GM18870 (cell line): ENCODE measurements around the gene CHAD.
A peak's percentile ranks its signal among the peaks of the same experiment; 100 is the strongest.

Source experiments
- ATAC-seq: cut with Tn5 transposase; IDR thresholded peaks from one replicate; pipeline ENCODE4 v1.9.1; 2021; ENCODE audit warnings: moderate library complexity; ENCODE audit not compliant: unreplicated experiment

The CHAD gene, protein sequence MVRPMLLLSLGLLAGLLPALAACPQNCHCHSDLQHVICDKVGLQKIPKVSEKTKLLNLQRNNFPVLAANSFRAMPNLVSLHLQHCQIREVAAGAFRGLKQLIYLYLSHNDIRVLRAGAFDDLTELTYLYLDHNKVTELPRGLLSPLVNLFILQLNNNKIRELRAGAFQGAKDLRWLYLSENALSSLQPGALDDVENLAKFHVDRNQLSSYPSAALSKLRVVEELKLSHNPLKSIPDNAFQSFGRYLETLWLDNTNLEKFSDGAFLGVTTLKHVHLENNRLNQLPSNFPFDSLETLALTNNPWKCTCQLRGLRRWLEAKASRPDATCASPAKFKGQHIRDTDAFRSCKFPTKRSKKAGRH

DNA sequence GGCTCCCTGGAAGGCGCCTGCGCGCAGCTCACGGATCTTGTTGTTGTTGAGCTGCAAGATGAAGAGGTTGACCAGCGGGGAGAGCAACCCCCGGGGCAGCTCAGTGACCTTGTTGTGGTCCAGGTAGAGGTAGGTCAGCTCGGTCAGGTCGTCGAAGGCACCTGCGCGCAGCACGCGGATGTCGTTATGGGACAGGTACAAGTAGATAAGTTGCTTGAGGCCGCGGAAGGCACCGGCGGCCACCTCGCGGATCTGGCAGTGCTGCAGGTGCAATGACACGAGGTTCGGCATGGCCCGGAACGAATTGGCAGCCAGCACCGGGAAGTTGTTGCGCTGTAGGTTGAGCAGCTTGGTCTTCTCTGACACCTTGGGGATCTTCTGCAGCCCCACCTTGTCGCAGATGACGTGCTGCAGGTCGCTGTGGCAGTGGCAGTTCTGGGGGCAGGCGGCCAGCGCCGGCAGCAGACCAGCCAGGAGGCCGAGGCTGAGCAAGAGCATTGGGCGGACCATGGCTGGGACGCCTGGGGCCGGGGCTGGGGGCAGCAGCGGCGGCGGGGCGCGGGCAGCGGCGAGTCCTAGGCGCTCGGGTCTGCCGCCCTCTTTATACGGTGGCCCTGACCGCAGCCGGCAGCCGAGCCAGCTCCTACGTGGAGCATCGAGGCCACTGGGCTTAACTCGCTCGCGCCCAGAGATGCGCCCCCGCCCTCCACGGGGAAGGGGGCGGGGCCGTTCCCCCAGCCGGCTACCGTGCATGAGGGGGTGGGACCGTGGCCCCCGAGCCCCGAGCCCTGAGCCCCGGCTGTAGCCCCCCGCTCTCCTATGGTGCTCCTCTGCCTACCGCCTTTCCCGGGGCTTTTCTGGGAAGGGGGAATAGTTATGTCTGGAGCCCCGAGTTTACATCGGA is at the start of gene CHAD:
CHAD (minus strand) TSS at position 577 of the 904 bp plus-strand sequence; CDS start at position 510, 67 bp downstream.
- no peak for ATAC-seq

DNA sequence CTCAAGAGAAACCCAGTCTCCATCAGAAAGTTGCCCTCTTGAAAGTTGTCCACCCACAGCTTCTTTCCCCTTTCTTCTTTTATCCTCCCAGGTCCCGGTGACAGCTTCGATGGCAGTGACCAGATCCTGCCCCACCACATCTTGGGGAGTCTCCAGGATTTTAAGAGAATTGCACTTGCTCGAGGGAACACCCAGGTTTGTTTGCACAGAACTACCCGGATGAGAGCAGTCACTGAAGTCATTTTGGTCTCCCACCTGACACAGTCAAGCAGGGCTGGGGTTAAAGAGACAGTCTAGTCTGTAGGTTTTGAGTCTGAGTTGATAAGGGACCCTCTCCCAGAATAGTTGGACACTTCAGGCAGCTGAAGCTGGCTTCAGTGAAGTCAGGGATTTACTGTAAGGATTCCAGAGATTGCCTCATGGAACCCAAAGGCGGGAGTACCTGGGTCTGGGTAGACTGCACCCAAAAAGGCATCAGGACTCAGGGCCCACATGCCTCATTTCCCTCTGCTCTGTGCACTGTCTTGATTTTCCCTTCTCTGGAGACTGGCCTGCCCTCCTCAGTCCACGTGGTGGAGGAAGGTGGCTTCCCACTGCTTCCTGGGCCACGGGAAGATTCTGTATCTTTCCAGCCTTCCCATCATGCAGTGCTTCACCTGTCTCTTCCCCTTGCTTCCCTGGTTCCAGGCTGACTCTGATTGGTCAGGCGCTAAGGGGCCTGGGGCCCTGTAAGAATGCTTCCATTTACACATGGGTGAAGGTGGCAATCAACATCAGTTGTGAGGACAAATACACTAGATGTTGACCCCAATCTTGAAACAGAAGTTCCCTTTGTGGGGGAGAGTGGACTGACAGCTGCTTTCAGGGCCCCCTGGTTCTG is 49.1 kb upstream of the CHAD start:
- ATAC-seq = no peak

DNA sequence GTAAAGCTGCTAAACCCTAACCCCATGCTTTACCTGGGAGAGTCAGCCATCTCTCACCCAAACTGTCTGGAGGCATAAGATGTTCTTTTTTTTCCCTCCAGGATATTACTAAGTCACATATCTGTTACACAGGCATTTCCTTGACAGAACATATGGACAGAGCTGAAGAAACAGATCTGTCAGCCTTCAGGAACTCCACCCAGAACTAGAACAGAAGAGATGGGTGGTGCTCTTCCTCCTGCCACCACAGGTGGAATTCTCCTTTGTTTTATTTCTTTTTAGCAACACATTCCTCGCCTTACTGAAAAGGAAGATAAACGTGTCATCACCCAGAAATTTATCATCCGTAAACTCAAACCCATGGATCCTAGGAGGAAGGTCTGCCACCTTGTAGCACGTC is 48.3 kb upstream of the CHAD start:
- no peak for ATAC-seq

- ATAC-seq = no peak
Measured at GRCh38 chr17:50514936-50515702, 46.4 kb upstream of the CHAD start.

- ATAC-seq = no peak
Measured at GRCh38 chr17:50514388-50514787, 45.7 kb upstream of the CHAD start.

GRCh38 chr17:50513495-50513894 is 44.8 kb upstream of the CHAD start:
- ATAC-seq = no peak

GRCh38 chr17:50511058-50511457 is 42.4 kb upstream of the CHAD start:
- ATAC-seq = peak; percentile 90

DNA sequence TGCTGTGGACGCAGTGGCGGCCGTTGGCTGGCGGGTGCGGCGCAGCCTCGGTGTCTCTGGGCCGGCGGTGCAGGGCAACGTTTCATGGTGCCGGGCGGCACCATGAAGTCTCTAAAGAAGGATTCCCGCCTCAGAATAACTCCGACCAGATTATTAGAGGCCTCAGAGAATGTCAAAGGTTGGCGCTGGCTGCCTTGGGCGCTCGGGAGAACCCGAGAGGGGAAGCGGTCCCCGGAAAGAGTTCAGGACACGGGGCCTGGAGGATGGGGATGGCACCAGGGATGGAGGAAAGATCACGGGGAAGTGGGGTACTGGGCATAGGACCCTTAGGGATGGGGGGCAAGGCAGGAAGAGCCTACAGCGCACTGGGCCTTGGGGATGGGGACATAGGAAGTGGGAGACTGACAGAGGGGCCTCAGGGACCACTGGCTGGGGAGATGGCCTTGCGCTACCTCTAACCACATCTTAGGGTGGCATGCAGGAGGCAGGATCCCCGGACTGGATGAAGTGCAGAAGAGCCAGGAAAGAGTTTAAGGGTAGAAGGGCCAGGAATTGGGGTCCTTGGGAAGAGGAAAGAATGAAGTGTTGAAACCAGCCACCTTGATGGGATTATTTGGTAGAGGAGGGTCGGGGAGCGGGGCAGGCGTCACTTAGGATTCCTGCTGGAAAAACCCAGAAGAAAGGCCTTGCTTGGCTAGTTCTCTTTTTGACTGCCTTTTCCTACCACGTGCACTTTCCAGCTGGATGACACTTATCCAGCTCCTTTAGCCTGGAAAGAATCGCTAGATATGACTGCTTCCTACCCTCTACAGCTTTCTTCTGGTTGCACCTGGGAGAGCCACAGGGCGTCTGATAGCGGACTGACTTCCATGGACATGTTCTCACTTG is 40.1 kb upstream of the CHAD start:
- ATAC-seq = no peak

GRCh38 chr17:50507871-50508572 is 39.3 kb upstream of the CHAD start, which contains the start of gene MYCBPAP:
Gene MYCBPAP, plus strand, starts transcription at chr17:50508439. Its CDS starts 236 bp downstream, at chr17:50508675.
- ATAC-seq = no peak

GRCh38 chr17:50506298-50506697 is 37.6 kb upstream of the CHAD start:
- no peak for ATAC-seq

DNA sequence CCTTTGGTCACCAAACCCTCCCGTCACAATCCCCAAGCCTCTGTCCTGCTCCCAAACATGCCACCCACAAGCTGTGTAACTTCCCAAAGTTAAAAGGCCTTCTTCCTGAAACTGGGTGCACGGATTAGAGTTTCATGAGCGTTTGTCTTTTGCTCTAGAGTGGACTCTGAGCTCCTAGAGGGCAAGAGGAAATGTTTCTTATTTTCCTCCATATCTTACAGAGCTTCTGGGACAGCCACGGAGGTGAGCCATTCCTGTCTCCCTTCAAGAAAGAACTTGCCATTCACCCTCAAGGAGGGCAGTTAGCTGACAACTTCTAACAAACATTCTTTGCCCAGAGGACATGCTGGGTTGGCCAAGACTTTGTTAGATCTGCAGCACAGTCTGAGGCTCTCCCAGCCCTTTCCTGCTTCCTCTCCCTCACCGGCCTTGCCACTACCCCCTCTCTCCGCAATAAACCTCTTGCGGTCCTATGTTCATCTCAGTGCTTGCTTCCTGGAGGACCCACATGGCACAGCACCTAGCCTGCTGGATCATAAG is 37.0 kb upstream of the CHAD start:
- no peak for ATAC-seq

DNA sequence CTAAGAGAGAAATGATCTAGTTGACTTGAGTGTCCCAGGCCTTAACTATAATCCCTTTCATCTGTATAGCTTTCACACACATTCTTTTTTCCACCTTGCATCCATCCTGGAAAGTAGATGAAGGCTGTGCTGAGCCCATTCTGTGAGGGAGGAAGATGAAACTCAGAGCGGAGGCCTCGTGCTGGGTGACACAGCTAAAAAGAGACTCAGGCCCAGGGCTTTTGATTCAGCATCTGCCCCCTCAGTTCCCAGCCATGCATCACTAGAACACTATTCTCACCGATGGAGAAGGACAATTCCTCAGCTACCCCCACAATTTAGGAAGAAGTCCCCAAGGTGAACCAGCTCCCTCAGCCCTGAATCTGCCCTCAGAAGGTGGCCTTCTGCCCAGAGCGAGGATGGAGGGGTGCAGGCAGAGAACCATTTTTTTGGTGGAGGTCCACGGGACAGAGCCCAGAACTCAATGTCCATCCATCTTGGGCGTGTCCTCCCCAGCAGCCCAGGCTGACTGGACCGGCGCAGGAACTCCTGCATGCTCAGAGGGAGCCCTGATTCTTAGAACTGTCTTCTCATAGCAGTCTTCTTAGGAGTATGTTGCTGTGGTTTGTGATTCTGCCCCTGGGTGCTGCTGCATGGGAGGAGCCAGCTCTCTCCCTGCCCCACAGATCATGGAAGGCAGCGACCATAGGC is 33.8 kb upstream of the CHAD start:
- no peak for ATAC-seq

GRCh38 chr17:50501054-50501453 is 32.4 kb upstream of the CHAD start:
- no peak for ATAC-seq

DNA sequence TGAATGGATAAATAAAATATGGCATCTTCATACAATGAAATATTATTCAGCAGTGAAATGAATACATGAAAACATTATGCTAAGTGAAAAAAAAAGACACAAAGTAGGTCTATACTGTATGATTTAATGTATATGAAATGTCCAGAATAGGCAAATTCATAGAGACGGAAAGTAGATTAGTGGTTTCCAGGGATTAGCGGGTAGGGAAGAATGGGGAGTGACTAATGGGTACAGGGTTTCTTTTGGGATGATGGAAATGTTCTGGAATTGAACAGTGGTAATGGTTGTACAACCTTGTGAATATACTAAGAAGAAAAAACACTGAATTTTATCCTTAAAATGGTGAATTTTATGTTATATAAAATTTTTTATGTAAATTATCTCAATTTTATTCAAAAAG is 31.0 kb upstream of the CHAD start:
- no peak for ATAC-seq

DNA sequence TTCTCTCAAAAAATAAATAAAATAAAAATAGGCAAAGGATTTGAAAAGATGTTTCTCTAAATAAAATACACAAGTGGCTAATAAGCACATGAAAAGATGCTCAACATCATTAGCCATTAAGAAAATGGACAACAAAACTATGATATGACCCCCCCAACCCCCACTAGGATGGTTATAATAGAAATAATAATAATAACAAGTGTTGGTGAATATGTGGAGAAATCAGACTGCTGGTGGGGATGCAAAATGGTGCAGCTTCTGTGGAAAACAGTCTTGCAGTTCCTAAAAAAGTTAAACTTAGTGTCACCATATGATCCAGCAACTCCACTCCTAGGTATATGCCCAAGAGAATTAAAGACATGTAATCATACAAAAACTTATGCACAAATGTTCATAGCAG is 30.6 kb upstream of the CHAD start:
- no peak for ATAC-seq

DNA sequence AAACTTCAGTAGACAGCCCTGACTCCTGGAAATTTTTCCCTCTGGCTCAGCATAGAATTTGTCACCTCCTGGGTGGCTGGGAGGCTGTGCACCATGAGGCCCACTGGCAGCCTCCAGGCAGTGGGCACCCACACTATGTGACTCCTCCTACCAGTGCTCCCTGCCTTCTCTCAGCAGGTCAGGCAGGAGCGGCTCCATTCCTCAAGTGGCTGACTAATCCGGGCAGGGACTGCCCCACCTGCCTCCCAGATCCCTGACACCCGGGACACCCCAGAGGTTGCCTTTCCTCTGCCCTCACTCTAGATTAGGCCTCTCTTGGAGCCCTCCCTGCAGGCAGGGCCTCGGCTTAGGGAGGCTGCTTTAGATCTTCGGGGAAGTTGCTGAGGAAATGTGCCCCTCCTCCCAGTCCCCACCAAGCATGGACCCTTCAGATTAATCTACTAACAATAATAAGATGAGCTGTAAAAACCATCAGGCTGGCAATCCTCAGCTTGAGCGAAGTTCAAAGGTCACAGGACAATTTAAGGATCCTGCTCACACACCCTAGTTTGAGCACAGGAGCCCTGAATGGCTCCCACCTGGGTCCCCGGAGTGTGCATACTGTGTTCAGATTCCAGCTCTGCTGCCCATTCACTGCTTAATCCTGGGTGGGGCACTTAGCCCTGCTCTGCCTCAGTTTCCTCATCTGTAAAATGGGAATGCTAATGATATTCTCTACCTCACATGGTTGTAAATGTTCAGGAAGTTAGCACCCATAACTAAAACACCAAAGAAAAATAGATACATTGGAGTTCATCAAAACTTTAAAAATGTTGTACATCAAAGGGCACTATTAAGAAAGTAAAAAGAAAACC is 29.6 kb upstream of the CHAD start:
- no peak for ATAC-seq

DNA sequence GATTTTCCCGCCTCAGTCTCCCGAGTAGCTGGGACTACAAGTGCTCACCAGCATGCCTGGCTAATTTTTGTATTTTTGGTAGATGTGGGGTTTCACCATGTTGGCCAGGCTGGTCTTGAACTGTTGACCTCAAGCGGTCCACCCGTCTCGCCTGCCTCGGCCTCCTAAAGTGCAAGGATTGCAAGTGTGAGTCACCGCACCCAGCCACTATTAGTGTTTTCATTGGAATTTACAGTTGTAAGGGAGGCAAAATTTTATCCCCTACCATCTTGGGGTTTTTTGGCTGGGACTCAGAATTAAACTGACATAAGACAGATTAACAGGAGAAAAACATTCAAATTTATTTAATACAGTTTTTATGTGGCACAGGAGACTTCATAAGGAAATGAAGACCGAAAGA is 27.2 kb upstream of the CHAD start:
- ATAC-seq = no peak
